Measurements from ENCODE around the gene NINJ1.
"Not testable (repeated sequence)": the region's sequence is repeated elsewhere in the genome, so short reads cannot be mapped to it uniquely, and the experiment has no call there.

NINJ1 gene

GRCh38 chr9:93118863-93119702 is 15.0 kb downstream of the NINJ1 start:
- no peak for DNase-seq

GRCh38 chr9:93117924-93118862 is 15.9 kb downstream of the NINJ1 start:
- no peak for DNase-seq

- not testable (repeated sequence) for DNase-seq
These were observed 16.5 kb downstream of the NINJ1 start for GRCh38 chr9:93117521-93117920.

GRCh38 chr9:93116072-93116961 is 17.7 kb downstream of the NINJ1 start:
- no peak for DNase-seq

- DNase-seq, result no peak
These were observed 18.5 kb downstream of the NINJ1 start for GRCh38 chr9:93115486-93116071.

- DNase-seq, result no peak
These were observed 19.1 kb downstream of the NINJ1 start for GRCh38 chr9:93114984-93115335.

- no peak for DNase-seq
These were observed 19.7 kb downstream of the NINJ1 start for GRCh38 chr9:93114169-93114983.

GRCh38 chr9:93112864-93113389 is 21.1 kb downstream of the NINJ1 start:
- DNase-seq, result no peak

GRCh38 chr9:93112116-93112863 is 21.8 kb downstream of the NINJ1 start:
- no peak for DNase-seq

GRCh38 chr9:93111371-93112115 is 22.5 kb downstream of the NINJ1 start:
- no peak for DNase-seq

- DNase-seq, result no peak
These were observed 23.1 kb downstream of the NINJ1 start for GRCh38 chr9:93111001-93111370.

- DNase-seq, result no peak
These were observed 23.7 kb downstream of the NINJ1 start for GRCh38 chr9:93110311-93110855.

- no peak for DNase-seq
These were observed 25.6 kb downstream of the NINJ1 start for GRCh38 chr9:93108291-93109041.

- no peak for DNase-seq
These were observed 26.3 kb downstream of the NINJ1 start for GRCh38 chr9:93107825-93108161.

GRCh38 chr9:93107151-93107824 is 26.8 kb downstream of the NINJ1 start:
- DNase-seq, result no peak

- DNase-seq, result no peak
These were observed 28.4 kb downstream of the NINJ1 start for GRCh38 chr9:93105620-93106019.

- DNase-seq, result not testable (repeated sequence)
These were observed 33.0 kb downstream of the NINJ1 start for GRCh38 chr9:93101086-93101485.

GRCh38 chr9:93100276-93100636 is 33.8 kb downstream of the NINJ1 start:
- no peak for DNase-seq
